Raji (cell line): ENCODE data around the gene TRIM29.

Experiments used
- POLR2A ChIP-seq: IDR thresholded peaks from 2 replicates; pipeline ENCODE4 v1.6.1; 2011; ENCODE audit warnings: low read depth, low read length, control low read depth; ENCODE audit not compliant: insufficient read depth

Gene TRIM29

DNA sequence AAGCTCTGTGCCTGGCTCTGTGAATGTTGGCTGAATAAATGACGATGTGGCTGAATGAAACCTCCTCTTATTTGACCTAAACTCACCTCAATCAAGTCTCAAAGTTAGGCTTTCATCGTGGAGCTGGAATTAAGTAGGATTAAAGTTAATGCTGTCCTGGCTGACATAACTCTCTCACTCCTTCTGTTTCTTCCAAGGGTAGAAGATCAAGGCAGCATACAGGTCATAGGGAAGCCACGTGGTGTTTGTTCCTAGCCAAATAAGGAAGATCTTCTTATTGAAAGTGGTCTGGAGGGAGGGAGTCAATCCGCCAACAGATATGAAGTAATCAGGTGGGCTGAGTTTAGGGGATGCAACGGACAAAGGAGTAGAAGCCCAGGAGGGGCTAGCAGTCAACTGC is 59.5 kb downstream of the TRIM29 start:
- no peak for TF ChIP-seq POLR2A

- TF ChIP-seq POLR2A, result no peak
Observed at GRCh38 chr11:120074076-120074475, 63.8 kb downstream of the TRIM29 start.

DNA sequence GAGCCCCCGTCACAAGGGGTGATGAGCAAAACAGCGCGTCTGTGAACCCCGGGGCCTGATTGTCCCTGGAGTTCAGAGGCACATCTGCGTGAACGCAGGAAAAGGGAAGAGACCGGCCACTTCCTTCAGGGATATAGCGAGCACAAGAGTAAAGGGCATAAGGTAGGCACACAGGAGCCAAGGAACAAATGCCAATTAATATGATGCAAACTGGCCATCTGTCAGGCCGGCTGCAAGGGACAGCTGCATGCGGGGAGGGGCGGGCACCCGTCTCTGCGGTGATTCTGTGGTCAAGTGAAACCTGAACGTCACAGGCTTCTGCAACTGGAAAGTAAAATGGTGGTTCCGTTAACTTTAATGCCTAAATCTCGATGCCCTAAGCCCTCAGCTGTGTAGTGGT is 64.7 kb downstream of the TRIM29 start:
- no peak for TF ChIP-seq POLR2A

DNA sequence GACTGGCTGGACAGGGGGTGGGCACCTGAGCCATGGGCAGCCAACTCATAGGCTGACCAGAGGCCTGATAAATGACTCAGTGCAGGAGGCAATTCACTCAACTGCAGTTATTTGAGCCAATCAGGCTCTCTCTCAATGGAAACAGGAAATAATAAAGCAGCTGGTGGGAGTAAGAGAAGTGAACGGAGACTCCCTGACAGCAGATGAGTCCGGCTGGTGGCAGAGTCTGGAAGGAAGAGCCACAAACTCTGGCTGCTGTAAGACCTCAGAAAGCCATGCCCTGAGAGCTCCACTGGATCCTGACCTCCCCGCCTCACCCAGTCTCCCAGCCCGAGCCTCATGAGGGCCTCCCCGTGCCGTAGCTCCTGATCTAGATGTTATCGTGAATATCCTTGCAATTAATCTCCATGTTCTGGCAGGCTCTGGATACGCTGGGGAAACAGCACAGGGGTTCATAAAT is 69.8 kb downstream of the TRIM29 start:
- no peak for TF ChIP-seq POLR2A

- no peak for TF ChIP-seq POLR2A
Observed at GRCh38 chr11:120067438-120068113, 70.3 kb downstream of the TRIM29 start.

- TF ChIP-seq POLR2A, result no peak
Observed at GRCh38 chr11:120066738-120067437, 71.0 kb downstream of the TRIM29 start.

DNA sequence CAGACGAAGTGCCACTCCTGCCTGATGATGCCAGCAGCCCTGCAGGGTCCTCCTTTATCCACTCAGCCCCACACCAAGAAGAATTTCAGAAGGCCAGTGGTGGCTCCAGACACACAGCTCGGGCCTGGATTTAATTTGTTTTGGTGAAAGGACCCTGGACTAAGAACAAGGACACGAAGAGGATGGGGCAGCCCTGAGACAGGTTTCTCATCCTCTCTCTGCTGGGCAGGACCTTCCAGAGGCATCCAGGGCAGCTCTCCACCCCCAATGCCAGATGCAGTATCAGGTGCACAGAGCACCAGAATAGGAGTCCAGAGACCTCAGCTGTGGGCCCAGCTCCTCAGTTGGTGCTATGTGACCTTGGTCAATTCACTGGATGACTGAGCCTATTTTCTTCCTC is 72.0 kb downstream of the TRIM29 start:
- TF ChIP-seq POLR2A, result no peak

DNA sequence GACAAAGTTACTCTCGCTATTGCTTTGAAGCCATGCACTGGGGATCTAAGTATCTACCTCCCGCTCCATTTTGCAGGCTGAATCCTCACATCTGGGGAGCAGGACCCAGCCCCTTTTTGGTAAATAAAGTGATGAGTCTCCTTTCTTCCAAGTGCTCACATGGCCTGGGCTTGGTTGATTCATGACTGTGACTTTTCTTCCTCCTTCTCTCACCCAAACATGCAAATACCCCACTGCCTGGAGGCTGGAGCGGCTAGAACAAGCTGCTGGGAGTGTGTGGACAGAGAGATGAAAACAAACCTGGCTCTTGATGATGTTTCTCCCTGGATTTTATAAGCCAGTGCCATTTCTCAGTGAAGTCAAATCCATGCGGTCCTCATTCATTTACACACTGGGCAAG is 72.7 kb downstream of the TRIM29 start:
- TF ChIP-seq POLR2A, result no peak

GRCh38 chr11:120064341-120064740 is 73.6 kb downstream of the TRIM29 start:
- TF ChIP-seq POLR2A, result no peak

GRCh38 chr11:120063686-120064340 is 74.1 kb downstream of the TRIM29 start:
- TF ChIP-seq POLR2A, result no peak

GRCh38 chr11:120062561-120062930 is 75.4 kb downstream of the TRIM29 start:
- TF ChIP-seq POLR2A, result no peak

DNA sequence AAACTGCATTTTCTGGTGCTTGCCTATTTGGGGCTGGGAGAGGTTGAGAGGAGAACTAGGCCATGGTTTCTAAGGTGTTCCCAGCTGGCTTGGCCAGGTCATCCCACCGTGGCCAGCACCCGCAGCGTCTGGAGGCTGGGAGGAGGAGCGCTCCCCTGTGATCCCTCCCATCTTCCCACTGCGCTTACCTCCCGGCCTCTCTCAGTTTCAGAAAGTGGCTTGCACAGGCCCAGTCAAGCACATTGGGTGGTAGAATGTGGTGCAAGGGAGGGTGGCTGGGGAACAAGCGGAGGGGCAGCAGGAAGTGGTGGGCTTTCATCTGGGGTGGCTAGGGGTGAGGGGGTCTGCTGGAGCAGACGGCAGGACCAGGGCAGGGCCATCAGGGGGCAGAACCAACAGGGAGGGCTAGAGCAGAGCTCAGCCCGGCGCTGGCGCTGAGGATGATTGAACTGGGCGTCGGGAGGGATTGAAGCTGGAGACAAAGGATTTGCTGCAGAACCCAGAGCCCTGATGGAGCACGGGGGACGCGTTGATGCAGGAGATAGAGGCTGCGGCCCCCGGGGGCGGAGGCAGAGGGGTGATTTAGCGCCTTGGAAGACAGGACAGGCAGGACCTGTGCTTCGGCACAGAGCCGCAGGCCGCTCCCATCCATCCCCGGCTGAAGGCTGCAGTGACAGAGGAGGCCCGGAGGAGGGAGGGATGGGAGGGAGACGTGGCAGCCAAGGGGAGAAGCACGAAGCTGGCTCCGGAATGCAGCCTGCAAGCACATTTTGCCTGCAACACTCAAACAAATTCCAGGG is 76.0 kb downstream of the TRIM29 start:
- no peak for TF ChIP-seq POLR2A
